ENCODE measurements around the gene FAM20C.

FAM20C gene

DNA sequence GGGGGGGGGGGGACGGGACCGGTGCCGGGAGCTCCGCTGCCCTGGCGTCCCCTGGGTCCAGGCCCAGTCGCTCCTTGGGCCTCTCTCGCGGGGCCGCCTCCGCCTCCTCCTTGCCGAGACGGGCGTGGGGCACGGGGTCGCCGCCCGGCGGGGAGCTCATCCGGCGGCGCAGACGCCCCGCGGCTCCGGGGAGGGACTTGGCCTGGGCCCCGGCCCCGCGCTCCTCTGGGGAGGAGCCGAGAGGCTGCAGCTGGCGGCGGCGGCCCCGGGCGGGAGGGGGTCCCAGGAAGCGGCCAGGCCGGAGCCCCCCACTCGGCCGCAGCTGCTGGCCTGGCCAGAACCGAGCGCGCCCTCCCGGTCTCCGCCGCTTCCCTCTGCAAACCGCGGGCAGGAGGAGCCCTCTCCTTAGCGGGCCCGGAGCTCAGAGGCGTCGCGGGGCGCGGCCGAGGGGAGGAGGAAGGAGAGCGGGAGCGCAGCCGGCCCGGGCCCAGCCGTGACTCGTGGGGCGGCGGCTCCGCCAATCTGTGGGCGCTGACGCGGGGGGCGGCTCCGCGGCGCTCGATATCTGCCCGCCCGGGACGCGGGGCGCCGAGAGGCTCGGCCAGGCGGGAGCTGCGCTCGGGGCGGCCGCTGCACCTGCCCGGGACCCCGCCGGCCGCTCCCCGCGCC, at the start of gene FAM20C:
FAM20C (plus strand) TSS at position 591 of the 669 bp plus-strand sequence. CDS start 629 bp downstream, outside the sequence.
- peak; percentile 87 for DNase-seq (ENCODE audit: low spot score)

DNA sequence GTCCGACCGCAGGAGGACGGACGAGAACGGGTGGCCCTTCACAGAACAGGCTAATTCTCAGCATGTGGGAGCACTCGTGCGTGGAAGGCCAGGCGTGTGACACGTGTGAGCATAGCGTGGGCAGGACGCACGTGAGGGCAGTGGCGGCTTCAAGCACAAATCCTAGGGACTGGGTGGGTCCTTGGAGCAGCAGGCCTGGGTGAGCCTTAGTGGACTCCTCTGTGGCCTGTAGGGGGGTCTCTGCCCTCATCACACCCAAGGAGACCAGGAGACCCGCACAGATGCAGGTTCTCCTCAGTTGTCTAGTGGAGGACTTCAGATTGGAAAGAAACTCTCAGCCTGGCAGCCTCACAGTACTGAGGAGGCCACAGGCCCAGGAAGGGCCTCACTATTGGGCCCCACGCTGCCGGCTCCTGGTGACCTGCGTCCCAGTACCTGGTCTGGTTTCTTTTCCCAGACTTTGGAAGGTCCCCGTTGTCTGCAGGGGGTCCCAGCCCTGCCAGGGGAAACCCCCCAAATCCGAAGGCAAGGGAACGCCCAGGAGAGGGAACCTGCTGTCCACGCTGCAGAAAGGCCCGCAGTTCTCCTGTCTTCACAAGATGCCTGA, 49.1 kb upstream of the FAM20C start:
- DNase-seq (ENCODE audit: low spot score), result peak; percentile 15

DNA sequence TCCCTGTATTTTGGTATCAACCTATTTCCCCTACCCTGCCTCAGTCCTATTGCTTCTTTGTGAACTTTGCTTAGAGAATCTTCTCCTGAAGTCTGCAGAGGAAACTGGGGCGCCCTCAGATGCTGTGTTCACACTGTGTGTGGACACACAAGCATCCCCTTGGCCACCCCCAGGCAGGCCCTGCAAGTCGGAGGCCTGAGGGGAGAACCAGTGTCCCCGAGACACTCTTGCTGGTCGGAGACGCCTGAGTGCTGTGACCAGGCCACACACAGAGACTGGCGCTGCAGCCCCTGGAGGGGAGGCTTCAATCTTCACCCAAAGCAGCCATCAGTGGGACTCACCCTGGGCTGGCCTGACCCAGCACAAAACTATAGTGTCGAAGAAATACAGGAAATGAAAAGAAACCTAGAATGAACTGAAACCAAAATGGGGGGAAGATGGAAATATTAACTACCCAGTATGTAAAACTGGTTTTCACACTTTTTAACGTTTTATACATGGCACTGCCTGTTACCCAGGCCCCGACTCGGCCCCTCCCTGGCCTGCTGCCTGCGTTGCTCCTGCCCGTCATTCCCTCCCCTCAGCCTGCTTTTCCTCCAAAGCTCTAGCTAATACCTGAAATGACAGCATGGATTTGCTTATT, 48.4 kb upstream of the FAM20C start:
- peak; percentile 11 for DNase-seq (ENCODE audit: low spot score)

DNA sequence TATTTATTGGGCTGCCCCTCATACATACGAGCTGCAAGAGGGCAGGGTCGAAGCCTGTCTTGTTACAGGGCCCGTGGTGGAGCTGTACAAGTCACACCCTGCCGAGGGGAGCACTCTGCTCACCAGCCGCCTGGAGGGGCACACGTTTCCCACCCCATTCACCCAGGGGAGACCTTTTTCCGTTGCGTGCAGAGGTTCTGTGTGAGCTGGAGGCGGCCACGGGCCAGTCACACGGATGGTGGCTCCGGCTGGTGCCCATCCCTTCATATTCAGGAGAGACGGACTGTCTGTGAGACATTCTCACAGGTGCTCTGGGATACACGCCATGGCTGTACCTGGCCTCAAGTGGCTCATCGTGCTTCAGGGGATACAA, 47.9 kb upstream of the FAM20C start:
- DNase-seq (ENCODE audit: low spot score), result peak; percentile 9

DNA sequence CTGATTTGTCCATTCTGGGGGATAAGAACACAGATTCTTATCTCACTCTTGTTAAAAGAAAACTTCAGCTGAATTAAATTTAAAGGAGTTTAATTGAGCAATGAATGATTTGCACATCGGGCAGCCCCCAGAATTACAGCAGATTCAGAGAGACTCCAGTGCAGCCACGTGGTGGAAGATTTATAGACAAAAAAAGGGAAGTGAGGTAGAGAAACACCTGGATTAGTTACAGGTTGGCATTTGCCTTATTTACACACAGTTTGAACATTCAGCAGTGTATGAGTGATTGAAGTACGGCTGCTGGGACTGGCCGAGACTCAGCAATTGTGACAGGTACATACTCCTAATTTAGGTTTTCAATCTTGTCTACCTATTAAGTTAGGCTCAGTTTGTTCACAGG, 46.5 kb upstream of the FAM20C start:
- no peak for DNase-seq (ENCODE audit: low spot score)

DNA sequence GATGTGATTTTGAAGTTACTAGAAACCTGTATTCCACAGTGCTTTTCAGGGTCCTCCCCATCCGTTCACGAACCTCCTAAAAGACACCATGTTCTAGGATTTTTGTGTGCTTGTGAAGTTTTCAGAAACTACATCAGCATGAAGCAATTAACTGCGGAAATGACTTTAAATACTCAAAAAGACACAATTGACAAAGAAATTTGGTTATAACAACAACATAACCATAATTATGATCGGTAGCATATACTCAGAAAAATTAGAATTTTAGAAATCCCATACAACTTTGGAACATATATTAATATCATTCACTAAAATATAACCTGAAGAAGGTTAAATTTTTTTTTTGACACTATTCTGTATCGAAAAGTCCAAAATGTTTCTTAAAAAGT, 43.8 kb upstream of the FAM20C start:
- no peak for DNase-seq (ENCODE audit: low spot score)

DNA sequence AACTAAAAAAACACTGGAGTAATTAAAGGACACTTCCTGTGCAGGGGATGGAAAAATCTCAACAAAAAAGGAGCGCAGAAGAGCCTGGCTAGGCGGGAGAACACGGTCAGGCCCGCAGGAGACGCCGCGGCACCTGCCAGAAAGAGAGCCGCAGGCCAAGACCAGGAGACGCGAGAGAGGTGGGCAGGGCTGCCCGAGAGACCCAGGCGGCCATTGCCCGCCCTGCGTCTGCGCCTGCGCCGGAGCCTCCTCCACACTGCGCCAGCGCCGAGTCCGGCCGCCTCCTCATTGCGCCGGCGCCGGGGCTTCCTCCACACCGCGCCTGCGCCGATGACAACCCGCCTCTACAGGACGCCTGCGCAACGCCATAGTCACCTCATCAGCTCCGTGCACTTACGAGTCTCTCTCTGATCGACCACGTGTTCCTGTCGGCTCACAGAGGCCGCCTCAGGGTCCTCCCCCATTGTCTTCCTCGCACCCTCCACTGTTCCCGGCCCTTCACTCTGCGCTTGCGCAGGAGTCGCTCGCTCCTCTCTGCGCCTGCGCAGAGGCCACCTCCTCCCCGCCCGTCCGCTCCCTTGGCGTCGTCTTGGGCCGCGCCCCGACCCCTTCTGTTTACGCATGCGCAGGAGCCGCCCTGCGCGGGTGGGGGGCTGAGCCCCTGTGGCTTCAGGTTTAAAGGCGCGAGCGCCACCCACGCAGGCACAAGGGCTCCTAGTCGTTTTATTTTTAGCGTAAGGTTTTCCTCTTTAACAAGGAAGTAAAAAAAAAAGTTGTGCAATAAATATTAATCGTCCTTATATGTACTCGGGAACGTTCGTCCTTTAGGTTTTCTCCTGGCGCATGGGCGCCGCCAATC, 43.2 kb upstream of the FAM20C start:
- DNase-seq (ENCODE audit: low spot score), result peak; percentile 99

DNA sequence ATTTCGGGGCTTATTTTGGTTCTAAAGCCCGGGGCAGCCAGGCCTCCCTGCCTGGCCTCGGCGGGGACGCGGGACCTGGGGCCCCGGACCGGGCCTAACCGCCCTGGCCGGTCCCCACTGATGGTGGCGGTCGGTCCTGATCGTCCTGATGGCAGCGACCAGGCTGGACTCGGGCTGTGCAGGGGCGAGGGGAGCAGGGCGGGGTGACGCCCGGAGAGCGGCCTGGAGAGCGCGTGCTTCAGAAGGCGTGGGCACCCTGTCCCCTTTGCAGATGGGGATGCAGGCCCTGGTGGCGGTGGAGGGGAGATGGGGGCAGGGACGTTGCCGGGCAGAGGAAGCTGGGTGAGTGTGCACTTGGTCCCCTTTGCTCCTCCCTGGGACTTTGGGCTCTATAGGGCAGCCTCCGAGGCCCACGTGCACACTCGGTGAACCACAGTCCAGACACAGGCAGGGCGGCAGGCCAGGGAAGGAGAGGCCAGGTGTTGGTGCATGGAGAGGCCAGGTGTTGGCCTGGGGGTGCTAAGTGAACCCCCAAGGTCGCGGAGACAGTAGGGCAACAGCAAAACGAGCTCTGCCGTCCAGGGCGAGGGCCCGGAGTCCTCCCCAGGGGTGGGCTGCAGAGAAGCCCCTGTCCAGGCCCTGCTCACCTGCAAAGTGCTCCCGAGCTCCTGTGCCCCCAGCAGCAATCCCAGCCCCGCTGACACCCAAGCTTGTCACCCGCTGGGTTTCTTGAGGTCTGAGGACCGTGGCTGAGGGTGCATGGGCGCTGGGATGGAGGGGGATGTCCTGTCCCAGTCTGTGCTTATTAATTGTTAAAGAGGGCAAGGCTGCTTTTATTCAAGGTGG, 42.4 kb upstream of the FAM20C start:
- DNase-seq (ENCODE audit: low spot score), result no peak

DNA sequence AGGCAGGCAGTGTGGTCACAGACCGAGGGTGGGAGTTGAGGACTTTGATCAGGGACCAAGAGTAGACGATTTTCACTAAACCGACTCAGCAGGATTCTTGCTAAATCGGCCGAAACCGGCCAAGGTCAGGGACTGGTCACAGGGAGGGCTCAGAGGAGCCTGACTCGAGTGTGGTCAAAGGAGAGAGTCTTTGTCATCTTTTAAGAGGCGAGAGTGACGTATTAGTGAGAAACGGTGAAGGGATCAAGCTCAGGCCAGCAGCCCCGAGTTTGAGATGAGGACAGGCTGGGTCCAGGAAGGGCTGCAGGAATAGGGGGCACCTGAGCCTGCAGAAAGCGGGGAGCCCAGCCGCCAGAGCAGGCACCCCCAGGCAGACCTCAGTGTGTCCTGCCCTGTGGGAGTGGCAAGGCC, 41.6 kb upstream of the FAM20C start:
- no peak for DNase-seq (ENCODE audit: low spot score)

DNA sequence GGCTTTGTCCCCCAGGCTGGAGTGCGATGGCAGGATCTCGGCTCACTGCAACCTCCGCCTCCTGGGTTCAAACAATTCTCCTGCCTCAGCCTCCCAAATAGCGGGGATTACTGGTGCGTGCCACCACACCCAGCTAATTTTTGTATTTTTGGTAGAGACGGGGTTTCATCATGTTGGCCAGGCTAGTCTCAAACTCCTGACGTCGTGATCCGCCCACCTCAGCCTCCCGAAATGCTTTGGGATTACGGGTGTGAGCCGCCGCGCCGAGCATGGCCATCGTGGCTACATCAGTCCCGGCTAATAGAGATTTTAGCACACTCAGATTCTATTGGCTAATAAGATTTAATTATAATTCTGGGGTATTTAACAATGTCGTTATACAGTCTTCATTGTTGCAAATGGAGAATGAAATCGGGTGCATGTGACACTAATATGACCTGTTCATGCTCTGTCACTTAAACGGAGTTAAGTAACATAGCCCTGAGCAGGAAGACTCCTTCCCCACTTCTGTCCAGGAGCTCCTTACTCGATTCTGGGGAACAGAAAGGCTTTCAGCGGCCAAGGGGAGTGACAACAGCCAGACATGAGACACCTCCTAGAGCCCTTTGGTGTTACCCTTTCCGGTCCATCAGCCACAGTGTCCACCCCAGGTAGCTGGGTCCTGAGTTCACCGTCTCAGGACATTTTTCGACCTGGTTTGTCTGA, 40.9 kb upstream of the FAM20C start:
- DNase-seq (ENCODE audit: low spot score), result no peak

DNA sequence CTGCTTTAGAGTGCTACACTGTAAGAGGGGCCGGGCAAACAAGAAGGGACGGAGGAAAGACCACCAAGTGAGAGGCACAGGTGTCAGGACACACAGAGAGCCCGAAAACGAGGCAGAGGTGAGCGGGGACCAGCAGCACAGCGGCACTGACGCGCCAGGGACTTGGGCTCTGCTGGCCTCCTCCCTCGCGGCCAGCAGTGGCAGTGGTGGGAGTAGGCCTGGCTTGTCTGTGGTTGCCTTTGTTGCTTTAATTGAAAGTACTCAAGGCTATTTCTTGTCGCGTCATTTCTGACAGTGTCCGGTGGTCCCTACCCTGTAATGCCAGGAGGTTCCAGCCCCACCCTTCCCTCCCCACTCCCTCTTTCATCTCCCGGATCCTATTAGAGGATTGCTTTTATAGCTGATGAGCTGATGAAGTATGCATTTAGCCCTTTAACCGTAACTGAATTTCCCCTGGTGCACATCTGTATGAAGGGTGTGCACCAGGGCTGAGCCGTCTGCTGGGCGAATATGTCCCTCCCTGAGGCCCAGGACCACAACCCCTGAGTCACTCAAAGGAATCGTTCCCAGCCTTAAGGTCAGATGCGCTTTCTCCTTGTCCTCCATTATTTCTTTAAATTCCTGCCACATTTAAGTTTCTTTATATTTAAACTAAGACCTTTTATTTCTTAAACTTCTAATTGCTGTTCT, 39.5 kb upstream of the FAM20C start:
- DNase-seq (ENCODE audit: low spot score), result no peak

DNA sequence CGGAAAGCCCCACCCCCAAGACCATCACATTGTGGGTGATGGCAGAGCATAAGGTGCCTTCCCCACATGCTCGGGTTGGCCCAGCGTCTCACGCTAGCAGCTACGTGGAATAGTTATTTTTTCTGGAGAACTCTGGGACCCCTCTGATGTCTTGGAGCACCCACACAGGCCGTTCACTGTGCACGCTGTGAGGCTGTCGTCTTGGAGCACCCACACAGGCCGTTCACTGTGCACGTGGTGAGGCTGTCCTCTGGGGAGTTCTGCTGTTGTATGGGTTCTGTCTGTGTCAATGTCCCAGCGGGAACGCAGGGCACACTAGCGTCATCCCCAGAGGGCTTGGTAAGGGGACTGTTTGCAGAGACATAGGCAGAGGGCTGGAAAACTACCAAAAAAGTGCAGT, 38.8 kb upstream of the FAM20C start:
- no peak for DNase-seq (ENCODE audit: low spot score)

DNA sequence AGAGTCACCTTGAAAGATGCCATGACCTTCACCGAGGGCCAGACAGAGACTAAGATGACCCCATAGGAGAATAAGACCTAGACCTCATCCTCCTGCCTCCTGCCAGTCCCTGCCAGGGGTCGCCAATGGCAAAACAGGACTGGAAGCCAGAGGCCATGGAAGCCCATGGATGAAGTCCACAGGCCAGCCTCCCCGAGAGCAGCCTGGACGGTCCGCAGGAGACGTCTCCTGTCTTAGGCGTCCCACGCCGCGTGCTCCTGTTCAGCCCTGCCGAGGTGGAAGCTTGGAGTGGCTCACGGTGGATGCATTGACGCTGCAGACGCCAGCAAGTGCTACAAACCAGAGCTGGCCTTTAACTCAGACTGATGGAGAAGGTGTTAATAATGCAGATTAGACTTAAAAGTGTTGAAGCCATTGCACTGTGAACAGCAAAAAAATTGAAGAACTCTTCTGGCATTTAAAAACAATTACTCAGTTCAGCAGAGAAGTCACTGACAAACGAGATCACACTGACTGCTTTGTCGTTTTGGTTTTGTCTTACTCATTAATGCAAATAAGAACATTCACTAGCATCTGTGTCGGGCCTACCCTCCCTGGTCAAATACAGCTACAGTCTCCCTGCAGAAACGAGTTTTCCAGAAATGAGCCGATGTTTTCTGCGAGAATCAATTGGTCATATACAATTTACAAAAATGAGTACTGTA, 38.1 kb upstream of the FAM20C start:
- DNase-seq (ENCODE audit: low spot score), result no peak

DNA sequence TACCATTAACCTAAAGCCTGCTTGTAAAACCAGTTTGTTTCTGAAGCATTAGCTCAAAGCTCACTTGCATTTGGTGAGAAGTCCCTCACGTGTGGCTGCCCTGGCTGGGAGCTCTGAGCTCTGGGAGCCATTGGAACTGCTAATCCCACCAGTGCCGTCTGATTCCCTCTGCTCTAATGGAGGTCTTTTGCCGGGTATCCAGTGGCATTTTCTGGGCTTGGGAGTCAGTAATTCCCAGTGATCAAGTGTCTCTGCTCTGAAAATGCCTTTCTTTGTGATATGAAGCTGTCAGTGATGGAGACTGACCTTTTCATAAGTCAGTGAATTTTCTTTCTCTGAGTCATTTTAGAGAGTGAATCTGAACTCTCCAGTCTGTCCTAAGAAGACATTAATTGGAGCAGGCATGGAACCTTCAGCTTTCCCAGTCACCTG, 36.9 kb upstream of the FAM20C start:
- DNase-seq (ENCODE audit: low spot score), result no peak

DNA sequence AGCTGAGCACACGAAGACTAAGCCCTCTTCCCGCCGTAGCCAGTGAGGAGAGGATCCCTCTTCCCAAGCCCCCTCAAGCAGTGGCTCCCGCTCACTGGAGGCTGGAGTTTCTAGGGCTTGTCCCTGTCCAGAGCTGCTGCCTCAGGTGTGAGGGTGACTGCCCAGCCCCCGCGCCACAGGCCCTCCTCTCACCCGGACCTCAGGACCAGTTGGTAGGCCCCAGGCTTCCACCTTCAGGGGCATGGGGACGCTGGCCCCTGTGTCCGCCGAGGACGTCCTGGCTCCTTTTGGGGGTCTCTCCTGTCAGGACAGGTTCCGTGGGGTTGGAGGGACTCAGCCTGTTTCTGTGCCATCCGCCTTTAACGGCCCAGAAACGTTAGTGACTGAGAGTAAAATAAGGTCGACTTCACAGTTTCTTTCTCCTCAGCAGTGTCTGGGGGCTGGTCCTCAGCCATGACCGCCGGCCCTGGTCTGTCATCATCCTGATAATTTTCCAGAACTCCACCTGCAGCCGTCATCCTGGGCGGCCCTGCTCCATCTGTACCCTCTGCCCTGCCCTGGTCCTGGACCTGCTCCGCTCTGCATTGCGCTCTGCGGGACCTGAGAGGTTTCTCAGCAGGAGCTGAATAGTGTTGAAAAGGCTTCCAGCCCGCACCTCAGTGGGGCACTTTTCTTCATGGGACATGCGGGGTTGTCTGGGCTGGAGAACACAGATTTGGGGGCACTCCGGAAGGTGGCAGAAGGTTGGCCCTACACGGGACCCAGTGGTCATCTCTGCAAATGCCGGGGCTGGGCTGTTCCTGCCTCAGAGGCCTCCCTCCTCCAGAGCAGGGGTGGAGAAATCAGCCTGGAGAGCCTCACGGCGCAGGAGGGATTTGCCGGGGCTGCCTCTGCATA, 36.0 kb upstream of the FAM20C start:
- DNase-seq (ENCODE audit: low spot score), result no peak

DNA sequence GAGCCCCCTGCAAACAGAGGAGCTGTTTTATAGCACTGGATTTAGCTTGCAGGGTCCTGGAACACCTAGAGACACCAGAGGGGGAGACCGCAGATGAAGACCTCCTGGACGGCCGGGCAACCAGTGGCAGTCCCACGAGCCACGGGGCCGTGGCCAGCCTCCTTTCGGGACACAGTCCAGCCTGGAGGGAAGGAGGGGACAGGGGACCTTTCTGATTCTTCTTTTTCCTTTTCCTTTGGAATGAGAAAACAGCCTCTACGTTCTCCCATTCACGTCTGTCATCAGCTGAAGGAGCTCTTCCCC, 35.4 kb upstream of the FAM20C start:
- DNase-seq (ENCODE audit: low spot score), result no peak

DNA sequence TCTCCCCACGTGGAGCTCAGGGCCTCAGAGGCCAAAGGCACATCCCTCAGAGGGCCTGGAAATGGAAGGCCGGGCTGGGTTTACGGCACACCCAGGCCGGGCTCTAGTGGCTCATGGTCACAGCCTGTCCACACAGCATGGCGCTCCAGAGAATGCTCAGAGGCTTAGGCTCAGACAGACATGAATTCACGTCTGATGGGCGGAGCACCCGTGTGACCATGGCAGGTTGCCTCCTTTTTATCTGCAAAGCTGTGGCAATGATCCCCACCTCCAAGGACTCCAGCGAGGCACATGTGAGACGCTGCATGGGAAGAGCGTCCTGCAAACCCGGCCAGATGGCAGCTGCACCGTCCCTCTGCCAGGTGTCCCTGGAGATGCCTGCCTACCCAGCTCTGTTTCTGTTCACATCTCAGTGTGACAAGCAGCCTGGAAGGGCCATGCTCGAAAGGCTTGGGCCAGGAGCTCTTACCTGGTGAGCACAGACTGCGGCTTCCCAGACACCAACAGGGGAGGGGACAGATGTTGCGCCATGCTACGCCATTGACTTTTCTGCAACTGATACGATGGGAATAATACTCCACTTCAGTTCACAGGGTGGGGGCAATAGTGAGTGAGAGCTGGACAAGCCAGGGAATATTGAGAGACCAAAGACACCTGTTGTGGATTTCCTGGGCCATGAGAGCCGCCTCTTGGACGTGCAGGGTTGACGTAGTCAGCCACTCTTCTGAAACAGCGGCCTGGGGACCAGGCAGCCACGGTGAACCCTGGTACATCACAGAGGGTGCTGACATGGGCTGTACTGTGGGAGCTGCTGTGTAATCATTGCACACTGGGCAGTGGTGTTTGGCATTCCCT, 34.4 kb upstream of the FAM20C start:
- DNase-seq (ENCODE audit: low spot score), result no peak

DNA sequence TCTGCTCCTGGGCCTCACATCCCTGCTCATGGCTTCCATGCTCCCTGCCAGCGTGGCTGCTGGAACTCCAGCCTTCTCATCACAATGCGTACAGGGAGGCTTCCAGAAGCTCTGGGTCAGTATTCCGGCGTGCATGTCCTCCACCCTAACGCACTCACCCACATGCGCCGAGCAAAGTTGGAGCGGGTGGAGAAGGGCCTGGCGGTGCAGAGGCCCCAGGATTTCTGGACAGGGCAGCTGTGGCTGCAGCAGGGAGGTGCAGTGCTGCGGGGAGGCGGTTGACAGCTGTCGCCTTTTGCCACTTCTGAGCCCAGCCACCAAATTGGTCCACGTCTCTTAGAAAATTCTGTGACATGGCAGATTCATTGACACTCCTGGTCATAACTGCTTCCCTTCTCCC, 33.6 kb upstream of the FAM20C start:
- DNase-seq (ENCODE audit: low spot score), result no peak
